Measurements from ENCODE around the gene GRK1.

GRCh38 chr13:113658836-113659235, 8.2 kb upstream of the GRK1 start:
- TF ChIP-seq CTCF (conservative IDR thresholded peaks at IDR 0.05; ENCODE audit: low read length), result no peak
- no peak for TF ChIP-seq EZH2phosphoT487 (IDR thresholded peaks at IDR 0.05; ENCODE audit: borderline replicate concordance, low read depth, low read length)
